Esophagus squamous epithelium (tissue), 4 donors: ENCODE results near the gene WHRN.

Experiments used
- POLR2A ChIP-seq, 4 donors: fragments of 450-650 bp; IDR thresholded peaks; one replicate each; pipeline ENCODE4 v1.6.1; 2017; ENCODE audit warnings: antibody characterized with exemption in 4 of 4, mild to moderate bottlenecking in 4 of 4, moderate library complexity in 3 of 4
- TF ChIP-seq, protein P1 (sequence below), 6 experiments: fragments of 450-650 bp in 4 of 6; fragments of 200-600 bp in 2 of 6; sonication (generic) in 2 of 6; IDR thresholded peaks; one replicate each; pipeline ENCODE4 v1.5.1; 2016 to 2019; ENCODE audit warnings: antibody characterized with exemption in 6 of 6, mild to moderate bottlenecking in 4 of 6, moderate library complexity in 4 of 6

DNA sequence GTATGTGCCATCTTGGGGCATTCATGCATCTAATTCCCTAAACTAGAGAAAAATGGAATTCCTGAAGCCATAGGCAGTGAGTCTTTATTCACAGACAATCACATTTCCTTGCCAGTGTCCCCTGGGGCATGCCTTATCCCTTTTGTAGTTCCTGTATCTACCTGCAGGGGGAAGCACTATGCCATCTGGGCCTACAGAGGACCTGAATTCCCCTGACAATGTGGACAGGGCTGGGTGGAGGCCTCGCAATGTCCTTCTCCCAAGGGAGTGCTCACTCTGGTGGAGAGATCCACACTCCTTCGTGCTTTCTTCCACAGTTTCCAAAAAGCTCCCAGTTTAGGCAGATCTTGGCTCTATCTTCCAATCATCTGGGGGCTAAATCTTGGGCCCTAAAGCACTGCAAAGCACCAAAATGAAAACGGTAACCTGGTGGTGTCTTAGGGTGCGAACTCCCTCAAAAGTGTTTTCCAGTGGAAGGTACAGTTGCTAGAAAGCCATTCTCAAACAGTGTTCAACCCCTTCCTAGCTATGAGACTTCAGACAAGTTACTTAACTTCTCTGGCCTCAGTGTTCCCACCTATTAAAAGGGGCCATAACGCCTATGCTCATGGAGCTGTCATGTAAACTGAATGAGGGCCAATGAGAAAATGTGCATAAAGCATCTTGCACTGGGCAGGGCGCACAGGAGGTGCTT lies 17.5 kb downstream of the WHRN start:
- TF ChIP-seq, protein P1, sequence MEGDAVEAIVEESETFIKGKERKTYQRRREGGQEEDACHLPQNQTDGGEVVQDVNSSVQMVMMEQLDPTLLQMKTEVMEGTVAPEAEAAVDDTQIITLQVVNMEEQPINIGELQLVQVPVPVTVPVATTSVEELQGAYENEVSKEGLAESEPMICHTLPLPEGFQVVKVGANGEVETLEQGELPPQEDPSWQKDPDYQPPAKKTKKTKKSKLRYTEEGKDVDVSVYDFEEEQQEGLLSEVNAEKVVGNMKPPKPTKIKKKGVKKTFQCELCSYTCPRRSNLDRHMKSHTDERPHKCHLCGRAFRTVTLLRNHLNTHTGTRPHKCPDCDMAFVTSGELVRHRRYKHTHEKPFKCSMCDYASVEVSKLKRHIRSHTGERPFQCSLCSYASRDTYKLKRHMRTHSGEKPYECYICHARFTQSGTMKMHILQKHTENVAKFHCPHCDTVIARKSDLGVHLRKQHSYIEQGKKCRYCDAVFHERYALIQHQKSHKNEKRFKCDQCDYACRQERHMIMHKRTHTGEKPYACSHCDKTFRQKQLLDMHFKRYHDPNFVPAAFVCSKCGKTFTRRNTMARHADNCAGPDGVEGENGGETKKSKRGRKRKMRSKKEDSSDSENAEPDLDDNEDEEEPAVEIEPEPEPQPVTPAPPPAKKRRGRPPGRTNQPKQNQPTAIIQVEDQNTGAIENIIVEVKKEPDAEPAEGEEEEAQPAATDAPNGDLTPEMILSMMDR (IDR thresholded peaks at IDR 0.05): peak in 5 of 6 experiments; percentile 74 to 87 (median 85)
- no peak for TF ChIP-seq POLR2A (IDR thresholded peaks at IDR 0.05)
